Measurements from ENCODE around the gene NPB. TPM values are rescaled to one million over a fixed set of nuclear protein-coding genes. Genes with fewer than 3 reads are reported as not detected.

NPB gene
- total RNA-seq, 1 donor from 2014 or later: 0.26 TPM

DNA sequence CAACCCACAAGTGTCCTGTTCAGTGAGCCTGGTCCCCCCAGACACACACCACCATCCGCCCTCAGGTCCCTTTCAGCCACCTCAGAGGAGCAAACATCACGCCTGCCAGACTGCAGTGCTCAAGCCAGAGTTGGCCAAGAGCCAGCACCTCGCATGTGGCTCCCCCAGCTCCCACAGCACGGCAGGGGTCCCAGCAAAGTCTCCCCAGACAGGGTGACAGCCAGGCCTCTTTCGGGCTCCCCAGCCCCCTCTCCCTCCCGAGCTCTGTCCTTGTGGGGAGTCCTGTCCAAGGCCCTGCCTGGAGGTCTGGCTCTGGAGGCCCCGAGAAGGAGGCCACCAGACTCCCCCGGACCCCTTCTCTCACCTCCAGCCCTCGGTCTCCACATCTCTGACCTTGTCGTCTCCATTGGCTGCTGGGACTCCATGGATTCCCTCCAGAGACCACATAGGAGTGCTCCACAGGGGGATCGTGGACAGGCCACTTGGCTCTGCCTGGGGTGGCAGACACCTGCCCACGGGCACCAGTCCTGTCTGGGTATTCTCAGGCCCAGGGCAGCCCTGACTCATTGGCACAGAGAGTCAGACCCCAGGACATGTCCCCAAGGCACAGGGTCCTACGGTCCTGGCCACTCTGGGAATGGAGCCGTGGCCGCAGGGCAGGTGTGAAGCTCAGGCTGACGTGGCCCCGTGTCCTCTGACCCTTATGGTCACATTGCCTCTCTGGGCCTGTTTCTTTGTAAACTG is 46.8 kb downstream of the NPB start:
- FAIRE-seq: no peak
- H3K4me3 ChIP-seq (ENCODE audit: low read depth, low read length): no peak overlapping the region
- no peaks in the 10 kb centered on the region for H3K36me3 ChIP-seq (ENCODE audit: control insufficient read depth, insufficient read depth, low read length)
- H3K27me3 ChIP-seq (ENCODE audit: control insufficient read depth, insufficient read depth, low read length): no peaks in the 10 kb centered on the region
- TF ChIP-seq, protein P1, sequence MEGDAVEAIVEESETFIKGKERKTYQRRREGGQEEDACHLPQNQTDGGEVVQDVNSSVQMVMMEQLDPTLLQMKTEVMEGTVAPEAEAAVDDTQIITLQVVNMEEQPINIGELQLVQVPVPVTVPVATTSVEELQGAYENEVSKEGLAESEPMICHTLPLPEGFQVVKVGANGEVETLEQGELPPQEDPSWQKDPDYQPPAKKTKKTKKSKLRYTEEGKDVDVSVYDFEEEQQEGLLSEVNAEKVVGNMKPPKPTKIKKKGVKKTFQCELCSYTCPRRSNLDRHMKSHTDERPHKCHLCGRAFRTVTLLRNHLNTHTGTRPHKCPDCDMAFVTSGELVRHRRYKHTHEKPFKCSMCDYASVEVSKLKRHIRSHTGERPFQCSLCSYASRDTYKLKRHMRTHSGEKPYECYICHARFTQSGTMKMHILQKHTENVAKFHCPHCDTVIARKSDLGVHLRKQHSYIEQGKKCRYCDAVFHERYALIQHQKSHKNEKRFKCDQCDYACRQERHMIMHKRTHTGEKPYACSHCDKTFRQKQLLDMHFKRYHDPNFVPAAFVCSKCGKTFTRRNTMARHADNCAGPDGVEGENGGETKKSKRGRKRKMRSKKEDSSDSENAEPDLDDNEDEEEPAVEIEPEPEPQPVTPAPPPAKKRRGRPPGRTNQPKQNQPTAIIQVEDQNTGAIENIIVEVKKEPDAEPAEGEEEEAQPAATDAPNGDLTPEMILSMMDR (IDR thresholded peaks at IDR 0.05; ENCODE audit: insufficient read depth, low read length, severe bottlenecking): no peak
- no peak for DNase-seq (ENCODE audit: low read depth)

DNA sequence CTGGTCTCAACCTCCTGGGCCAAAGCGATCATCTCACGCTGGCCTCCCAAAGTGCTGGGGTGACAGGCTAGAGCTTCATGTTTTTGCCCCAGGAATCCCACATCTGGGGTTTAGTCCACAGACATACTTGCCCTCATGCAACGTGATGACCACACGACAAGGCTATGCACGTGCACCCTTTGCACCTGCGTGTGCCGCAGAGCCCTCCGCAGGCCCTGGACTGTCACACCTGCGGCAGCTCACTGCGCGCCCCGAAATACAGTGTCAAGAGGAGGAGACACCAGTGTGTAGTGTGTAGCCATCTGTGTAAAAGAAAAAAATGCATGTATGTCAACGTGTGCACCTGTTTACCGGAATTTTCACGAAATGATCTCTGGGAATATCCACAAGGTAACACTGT is 48.5 kb downstream of the NPB start:
- Histone ChIP-seq H3K4me3 (ENCODE audit: low read depth, low read length) (no peak overlapping the region), H3K36me3 (ENCODE audit: control insufficient read depth, insufficient read depth, low read length) (no peaks in the 10 kb centered on the region), H3K27me3 (ENCODE audit: control insufficient read depth, insufficient read depth, low read length) (no peaks in the 10 kb centered on the region)
- DNase-seq (ENCODE audit: low read depth) (no peak), FAIRE-seq (peak; percentile 62)
- TF ChIP-seq, protein P1 (IDR thresholded peaks at IDR 0.05; ENCODE audit: insufficient read depth, low read length, severe bottlenecking): no peak

DNA sequence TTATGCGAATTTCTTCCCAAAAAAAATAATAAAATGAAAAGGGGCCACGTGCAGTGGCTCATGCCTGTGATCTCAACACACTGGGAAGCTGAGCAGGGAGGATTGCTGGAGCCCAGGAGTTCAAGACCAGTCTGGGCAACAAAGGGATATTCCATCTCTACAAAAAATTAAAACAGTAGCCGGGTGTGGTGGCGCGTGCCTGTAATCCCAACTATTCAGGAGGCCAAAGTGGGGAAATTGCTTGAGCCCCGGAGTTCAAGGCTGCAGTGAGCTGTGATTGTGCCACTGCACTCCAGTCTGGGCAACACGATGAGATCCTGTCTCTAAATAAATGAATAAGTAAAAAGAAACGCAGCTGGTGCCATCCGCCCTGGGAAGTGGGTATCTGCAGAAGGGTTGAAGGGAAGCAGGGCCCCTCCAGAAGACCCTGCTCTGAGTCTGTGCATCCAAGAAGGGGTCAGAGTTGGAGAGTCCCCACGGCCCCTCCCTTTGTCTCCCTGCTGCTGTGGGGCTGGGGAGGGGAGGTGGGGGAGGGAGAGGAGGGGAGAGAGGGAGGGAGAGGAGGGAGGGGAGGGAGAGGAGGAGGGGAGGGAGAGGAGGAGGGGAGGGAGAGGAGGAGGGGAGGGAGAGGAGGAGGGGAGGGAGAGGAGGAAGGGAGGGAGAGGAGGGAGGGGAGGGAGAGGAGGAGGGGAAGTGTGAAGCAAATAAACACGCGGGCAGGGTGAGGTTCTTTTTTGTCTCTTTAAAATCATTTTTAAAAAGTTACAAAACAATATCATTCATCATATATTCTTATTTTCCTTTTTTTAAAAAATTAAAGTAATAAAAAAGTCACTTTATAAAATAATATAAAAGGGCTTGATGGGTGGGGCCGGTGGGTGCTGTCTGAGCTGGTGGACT is 50.0 kb downstream of the NPB start:
- no peak for FAIRE-seq
- no peak overlapping the region for H3K4me3 ChIP-seq (ENCODE audit: low read depth, low read length)
- TF ChIP-seq, protein P1 (IDR thresholded peaks at IDR 0.05; ENCODE audit: insufficient read depth, low read length, severe bottlenecking): no peak

More for the DNA sequence above, 50.0 kb downstream of the NPB start:
- no peak for DNase-seq (ENCODE audit: low read depth)
- no peaks in the 10 kb centered on the region for H3K27me3 ChIP-seq (ENCODE audit: control insufficient read depth, insufficient read depth, low read length)
- no peaks in the 10 kb centered on the region for H3K36me3 ChIP-seq (ENCODE audit: control insufficient read depth, insufficient read depth, low read length)

Other genes starting within 250 kb of the NPB start
- gene PDE6G, start 245.7 kb upstream of the NPB start, total RNA-seq: not detected in 2 replicates
- gene OXLD1, start 235.6 kb upstream of the NPB start, total RNA-seq: 47.7 and 73.7 TPM in 2 replicates
- 6.8 and 10.2 TPM in 2 replicates for gene CCDC137, start 235.5 kb upstream of the NPB start, total RNA-seq
- 23.0 and 25.8 TPM in 2 replicates for gene ARL16, start 218.4 kb upstream of the NPB start, total RNA-seq
- gene HGS, start 218.2 kb upstream of the NPB start, total RNA-seq: 77.7 and 84.4 TPM in 2 replicates
- gene MRPL12, start 198.9 kb upstream of the NPB start, total RNA-seq: 11.6 and 13.6 TPM in 2 replicates
- gene SLC25A10, start 190.0 kb upstream of the NPB start, total RNA-seq: 20.3 and 21.1 TPM in 2 replicates
- not detected in 2 replicates for gene GCGR, start 98.1 kb upstream of the NPB start, total RNA-seq
- gene MCRIP1, start 68.9 kb upstream of the NPB start, total RNA-seq: 25.8 and 32.6 TPM in 2 replicates
- gene PPP1R27, start 67.2 kb upstream of the NPB start, total RNA-seq: 0.13 TPM in 1 of 2 replicates, not detected in the other
- gene P4HB, start 41.7 kb upstream of the NPB start, total RNA-seq: 673 and 821 TPM in 2 replicates
- gene ARHGDIA, start 30.9 kb upstream of the NPB start, total RNA-seq: 57.4 and 67.0 TPM in 2 replicates
- 105 and 145 TPM in 2 replicates for gene ALYREF, start 10.7 kb upstream of the NPB start, total RNA-seq
- gene ANAPC11, start 10.5 kb upstream of the NPB start, total RNA-seq: 237 and 251 TPM in 2 replicates
- 16.5 and 29.5 TPM in 2 replicates for gene PCYT2, start 9.2 kb downstream of the NPB start, total RNA-seq
- 48.4 and 62.2 TPM in 2 replicates for gene SIRT7, start 15.9 kb downstream of the NPB start, total RNA-seq
- 16.8 and 19.6 TPM in 2 replicates for gene MAFG, start 25.5 kb downstream of the NPB start, total RNA-seq
- gene PYCR1, start 35.1 kb downstream of the NPB start, total RNA-seq: 152 and 178 TPM in 2 replicates
- gene MYADML2, start 45.0 kb downstream of the NPB start, total RNA-seq: not detected in 2 replicates
- 0.13 TPM in 1 of 2 replicates, not detected in the other for gene NOTUM, start 58.9 kb downstream of the NPB start, total RNA-seq
- 22.6 and 32.1 TPM in 2 replicates for gene ASPSCR1, start 75.4 kb downstream of the NPB start, total RNA-seq
- gene CENPX, start 120.6 kb downstream of the NPB start, total RNA-seq: 33.8 and 38.7 TPM in 2 replicates
- 6.1 and 8.4 TPM in 2 replicates for gene LRRC45, start 121.1 kb downstream of the NPB start, total RNA-seq
- gene RAC3, start 129.4 kb downstream of the NPB start, total RNA-seq: 18.7 and 25.2 TPM in 2 replicates
- 83.3 and 87.9 TPM in 2 replicates for gene DCXR, start 135.5 kb downstream of the NPB start, total RNA-seq
- 26.3 and 38.7 TPM in 2 replicates for gene RFNG, start 149.6 kb downstream of the NPB start, total RNA-seq
- 83.7 and 117 TPM in 2 replicates for gene GPS1, start 149.7 kb downstream of the NPB start, total RNA-seq
- 122 and 125 TPM in 2 replicates for gene DUS1L, start 163.6 kb downstream of the NPB start, total RNA-seq
- 37.1 and 38.5 TPM in 2 replicates for gene FASN, start 196.0 kb downstream of the NPB start, total RNA-seq